Gastroesophageal sphincter (tissue), 3 donors: ENCODE data around the gene FHAD1.

Experiments used
- CTCF ChIP-seq, 4 experiments: fragments of 200-600 bp in 2 of 4; fragments of 450-650 bp in 2 of 4; sonication (generic) in 1 of 4; IDR thresholded peaks; one replicate each; pipeline ENCODE4 v1.5.1; 2017 to 2019; ENCODE audit warnings: antibody characterized with exemption in 4 of 4, mild to moderate bottlenecking in 2 of 4, moderate library complexity in 2 of 4
- EP300 ChIP-seq: sonication (generic); formaldehyde crosslinking; IDR thresholded peaks from one replicate; pipeline ENCODE4 v1.6.1; 2017; ENCODE audit warnings: antibody characterized with exemption, mild to moderate bottlenecking
- POLR2A ChIP-seq, 2 donors: fragments of 450-650 bp; IDR thresholded peaks; one replicate each; pipeline ENCODE4 v1.6.1; 2017; ENCODE audit warnings: antibody characterized with exemption in 2 of 2, mild to moderate bottlenecking in 2 of 2, moderate library complexity in 1 of 2

GRCh38 chr1:15423355-15424077, 176.5 kb downstream of the FHAD1 start:
- TF ChIP-seq CTCF (IDR thresholded peaks at IDR 0.05), result no peak
- no peak for TF ChIP-seq POLR2A (IDR thresholded peaks at IDR 0.05)
- TF ChIP-seq EP300, result no peak
